Fibroblast of lung (primary cell): ENCODE measurements around the gene FAAP20. TPM values are rescaled to one million over a fixed set of nuclear protein-coding genes. Genes with fewer than 3 reads are reported as not detected.

Experiments used
- DNase-seq, 2 donors: peaks; one replicate each; pipeline versions ENCODE4 v3.0.0 to v3.0.0-alpha.2; 2010; ENCODE audit warnings: low read depth in 2 of 2
- H2AFZ ChIP-seq: 2 replicates; pipeline ENCODE4 v1.5.1; 2012; ENCODE audit warnings: low read length, control low read depth, inconsistent platforms
- H3K27ac ChIP-seq: 2 replicates; pipeline ENCODE4 v1.5.1; 2011; ENCODE audit warnings: low read length, control low read depth; ENCODE audit not compliant: insufficient read depth
- H3K27me3 ChIP-seq: 2 replicates; pipeline ENCODE4 v1.5.1; 2011; ENCODE audit warnings: mild to moderate bottlenecking, low read length; ENCODE audit not compliant: control insufficient read depth, insufficient read depth
- H3K36me3 ChIP-seq: 2 replicates; pipeline ENCODE4 v1.5.1; 2011; ENCODE audit warnings: low read length; ENCODE audit not compliant: control insufficient read depth, insufficient read depth
- H3K4me1 ChIP-seq: 2 replicates; pipeline ENCODE4 v1.5.1; 2011; ENCODE audit warnings: low read length; ENCODE audit not compliant: control insufficient read depth, insufficient read depth; ENCODE audit errors: extremely low read depth
- H3K4me2 ChIP-seq: 2 replicates; pipeline ENCODE4 v1.5.1; 2011; ENCODE audit warnings: low read length, control low read depth; ENCODE audit not compliant: insufficient read depth; ENCODE audit errors: extremely low read depth
- H3K4me3 ChIP-seq, 4 experiments: fragments of 200-600 bp in 1 of 4; sonication (generic) in 1 of 4; replicated peaks in 1 of 4; 2 replicates each; pipeline ENCODE4 v1.5.1; 2011 to 2016; ENCODE audit warnings: low read length in 4 of 4, low read depth in 3 of 4, mild to moderate bottlenecking in 3 of 4, control low read depth in 2 of 4, inconsistent platforms in 1 of 4, mixed read lengths in 1 of 4; ENCODE audit not compliant: insufficient read depth in 1 of 4; ENCODE audit errors: control extremely low read depth in 1 of 4
- H3K79me2 ChIP-seq: 2 replicates; pipeline ENCODE4 v1.5.1; 2012; ENCODE audit warnings: mild to moderate bottlenecking, low read length, inconsistent platforms; ENCODE audit not compliant: control insufficient read depth, insufficient read depth
- H3K9ac ChIP-seq: 2 replicates; pipeline ENCODE4 v1.5.1; 2011; ENCODE audit warnings: mild to moderate bottlenecking, low read length, control low read depth; ENCODE audit not compliant: insufficient read depth
- H3K9me3 ChIP-seq: 2 replicates; pipeline ENCODE4 v1.5.1; 2012; ENCODE audit warnings: low read depth, low read length; ENCODE audit not compliant: control insufficient read depth, insufficient read depth
- H4K20me1 ChIP-seq: 2 replicates; pipeline ENCODE4 v1.5.1; 2011; ENCODE audit warnings: low read length; ENCODE audit not compliant: control insufficient read depth, insufficient read depth; ENCODE audit errors: extremely low read depth
- EZH2 ChIP-seq: IDR thresholded peaks from 2 replicates; pipeline ENCODE4 v1.5.1; 2012; ENCODE audit warnings: low read length, control low read depth, mild to moderate bottlenecking; ENCODE audit errors: missing control alignments
- polyA plus RNA-seq, 2 donors: library from polyadenylated mRNA; depleted of rRNA in 1 of 2; stranded (reverse) in 1 of 2; unstranded in 1 of 2; fragments of >200 nt; gene quantifications; 2 replicates each; pipeline ENCODE4 v1.2.1, GENCODE V29; 2011 to 2012; ENCODE audit warnings: missing spikeins in 1 of 2
- total RNA-seq: library from RNA; depleted of rRNA; stranded (reverse); fragments of >200 nt; gene quantifications from 2 replicates; pipeline ENCODE4 v1.2.1, GENCODE V29; 2014
- TF ChIP-seq, protein P1 (sequence below), 2 donors: IDR thresholded peaks in 1 of 2; conservative IDR thresholded peaks in 1 of 2; 1 replicate in 1 of 2; 2 replicates in 1 of 2; pipeline ENCODE4 v1.5.1; 2011 to 2012; ENCODE audit warnings: low read length in 2 of 2, control low read depth in 1 of 2, inconsistent platforms in 1 of 2, low read depth in 1 of 2, mild to moderate bottlenecking in 1 of 2

FAAP20 gene
- total and polyA plus RNA-seq, 2 donors (not counting 1 experiment from before 2014, with no cell fraction given) = 8.2 to 21.5 TPM

DNA sequence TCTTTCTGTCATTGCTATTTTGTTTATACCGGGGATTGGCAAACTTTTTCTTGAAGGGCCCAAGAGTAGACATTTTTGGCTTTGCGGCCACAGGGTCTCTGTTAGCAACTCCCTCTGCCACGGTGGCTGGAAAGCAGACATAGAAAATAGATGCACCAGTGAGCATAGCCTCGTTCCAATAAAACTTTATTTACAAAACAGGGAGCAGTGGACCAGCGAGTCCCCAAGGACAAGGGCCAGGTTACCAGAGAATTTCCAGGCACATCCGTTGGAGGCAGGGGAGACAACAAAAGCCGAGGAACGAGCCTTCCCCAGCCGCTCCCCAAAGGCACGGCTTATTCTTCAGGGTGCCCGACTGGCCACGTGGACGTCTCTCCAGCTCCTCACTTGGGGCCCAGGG lies 26.5 kb downstream of the FAAP20 start:
- Histone ChIP-seq H3K27me3 (no peaks in the 10 kb centered on the region), H2AFZ (no peak overlapping the region)

DNA sequence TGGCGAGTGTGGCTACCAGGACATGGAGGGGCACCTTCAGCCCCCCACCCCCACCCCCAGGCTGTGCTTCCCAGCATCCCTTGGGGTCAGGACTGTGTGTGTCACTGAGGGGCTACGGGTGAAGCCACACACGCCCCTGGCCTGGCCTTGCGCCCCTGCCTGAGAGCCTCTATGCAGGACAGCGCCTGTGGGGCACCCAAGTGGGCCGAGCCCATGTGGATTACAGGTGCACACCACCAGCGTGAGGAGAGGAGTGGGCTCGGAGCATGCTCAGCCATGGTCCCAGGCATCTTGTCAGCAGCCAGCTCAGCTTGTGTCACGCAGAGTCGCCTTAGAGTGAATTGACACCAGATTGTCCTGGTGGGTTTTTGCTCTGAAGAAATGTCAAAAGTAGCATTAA lies 27.9 kb downstream of the FAAP20 start:
- no peak for DNase-seq
- TF ChIP-seq, protein P1, sequence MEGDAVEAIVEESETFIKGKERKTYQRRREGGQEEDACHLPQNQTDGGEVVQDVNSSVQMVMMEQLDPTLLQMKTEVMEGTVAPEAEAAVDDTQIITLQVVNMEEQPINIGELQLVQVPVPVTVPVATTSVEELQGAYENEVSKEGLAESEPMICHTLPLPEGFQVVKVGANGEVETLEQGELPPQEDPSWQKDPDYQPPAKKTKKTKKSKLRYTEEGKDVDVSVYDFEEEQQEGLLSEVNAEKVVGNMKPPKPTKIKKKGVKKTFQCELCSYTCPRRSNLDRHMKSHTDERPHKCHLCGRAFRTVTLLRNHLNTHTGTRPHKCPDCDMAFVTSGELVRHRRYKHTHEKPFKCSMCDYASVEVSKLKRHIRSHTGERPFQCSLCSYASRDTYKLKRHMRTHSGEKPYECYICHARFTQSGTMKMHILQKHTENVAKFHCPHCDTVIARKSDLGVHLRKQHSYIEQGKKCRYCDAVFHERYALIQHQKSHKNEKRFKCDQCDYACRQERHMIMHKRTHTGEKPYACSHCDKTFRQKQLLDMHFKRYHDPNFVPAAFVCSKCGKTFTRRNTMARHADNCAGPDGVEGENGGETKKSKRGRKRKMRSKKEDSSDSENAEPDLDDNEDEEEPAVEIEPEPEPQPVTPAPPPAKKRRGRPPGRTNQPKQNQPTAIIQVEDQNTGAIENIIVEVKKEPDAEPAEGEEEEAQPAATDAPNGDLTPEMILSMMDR (conservative IDR thresholded peaks at IDR 0.05 in 1 of 2, IDR thresholded peaks at IDR 0.05 in 1 of 2; ENCODE audit: low read depth in 1 of 2, low read length in 2 of 2) = no peak
- TF ChIP-seq EZH2 = no peak
- H3K4me1 ChIP-seq = no peaks in the 10 kb centered on the region
- no peaks in the 10 kb centered on the region for H3K79me2 ChIP-seq
- H2AFZ ChIP-seq = no peak overlapping the region
- H3K36me3 ChIP-seq = no peaks in the 10 kb centered on the region
- H3K4me3 ChIP-seq = no peak overlapping the region
- no peaks in the 10 kb centered on the region for H3K9me3 ChIP-seq
- H3K9ac ChIP-seq = no peak overlapping the region
- H3K27ac ChIP-seq = no peak overlapping the region
- H3K27me3 ChIP-seq = no peaks in the 10 kb centered on the region
- no peak overlapping the region for H3K4me2 ChIP-seq
- no peaks in the 10 kb centered on the region for H4K20me1 ChIP-seq

More for the DNA sequence above, 26.5 kb downstream of the FAAP20 start:
- no peak for DNase-seq
- Histone ChIP-seq H3K9me3 (no peaks in the 10 kb centered on the region), H4K20me1 (no peaks in the 10 kb centered on the region), H3K9ac (no peak overlapping the region), H3K4me2 (no peak overlapping the region), H3K4me1 (no peaks in the 10 kb centered on the region), H3K27ac (no peak overlapping the region), H3K4me3 (no peak overlapping the region), H3K79me2 (no peaks in the 10 kb centered on the region), H3K36me3 (no peaks in the 10 kb centered on the region)
- TF ChIP-seq EZH2 = no peak
- TF ChIP-seq, protein P1 (conservative IDR thresholded peaks at IDR 0.05 in 1 of 2, IDR thresholded peaks at IDR 0.05 in 1 of 2; ENCODE audit: low read depth in 1 of 2, low read length in 2 of 2) = no peak

DNA sequence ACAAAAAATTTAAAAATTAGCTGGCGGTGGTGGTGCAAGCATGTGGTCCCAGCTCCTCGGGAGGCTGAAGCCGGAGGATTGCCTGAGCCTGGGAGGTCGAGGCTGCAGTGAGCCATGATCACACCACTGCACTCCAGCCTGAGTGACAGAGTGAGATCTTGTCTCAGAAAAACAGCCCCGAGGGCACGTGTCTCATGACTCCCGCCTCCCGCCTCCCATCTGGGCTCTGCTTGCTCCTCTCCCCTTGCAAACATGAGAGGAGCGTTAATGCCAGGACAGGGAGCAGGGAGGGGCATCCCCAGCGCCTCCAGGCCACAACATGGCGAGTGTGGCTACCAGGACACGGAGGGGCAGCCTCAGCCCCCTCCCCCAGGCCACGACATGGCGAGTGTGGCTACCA lies 28.3 kb downstream of the FAAP20 start:
- Histone ChIP-seq H3K4me3 (no peak overlapping the region), H3K27me3 (no peaks in the 10 kb centered on the region), H3K79me2 (no peaks in the 10 kb centered on the region), H3K4me2 (no peak overlapping the region), H2AFZ (no peak overlapping the region), H4K20me1 (no peaks in the 10 kb centered on the region), H3K9me3 (no peaks in the 10 kb centered on the region), H3K27ac (no peak overlapping the region), H3K36me3 (no peaks in the 10 kb centered on the region), H3K4me1 (no peaks in the 10 kb centered on the region), H3K9ac (no peak overlapping the region)
- TF ChIP-seq, protein P1 (conservative IDR thresholded peaks at IDR 0.05 in 1 of 2, IDR thresholded peaks at IDR 0.05 in 1 of 2; ENCODE audit: low read depth in 1 of 2, low read length in 2 of 2) = no peak
- no peak for TF ChIP-seq EZH2
- no peak for DNase-seq
